ENCODE results near the gene RSKR. TPM values are rescaled to one million over a fixed set of nuclear protein-coding genes. Genes with fewer than 3 reads are reported as not detected.

The RSKR gene
- total and polyA plus RNA-seq, 2 experiments from 2014 or later = 7.5 to 38.8 TPM

DNA sequence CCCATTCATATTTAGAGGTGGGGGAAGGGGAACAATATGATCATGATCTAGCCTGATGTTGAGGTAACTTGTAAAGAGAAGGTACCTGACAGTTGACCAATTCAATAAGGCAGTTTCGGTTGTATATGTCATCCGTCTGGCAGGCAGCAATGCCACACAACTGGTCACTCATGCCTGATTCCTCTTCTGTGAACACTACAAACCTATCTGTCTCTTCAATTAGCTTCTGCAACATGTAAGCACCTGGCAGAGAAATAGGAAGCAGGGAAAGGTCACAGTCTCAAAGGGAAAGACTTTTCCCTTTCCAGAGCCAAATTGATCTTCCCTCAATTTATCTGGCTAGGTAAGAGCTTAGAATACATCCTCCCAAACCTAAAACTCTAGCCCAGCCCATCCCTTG is 10.2 kb upstream of the RSKR start (continued):
- TF ChIP-seq, protein P1, sequence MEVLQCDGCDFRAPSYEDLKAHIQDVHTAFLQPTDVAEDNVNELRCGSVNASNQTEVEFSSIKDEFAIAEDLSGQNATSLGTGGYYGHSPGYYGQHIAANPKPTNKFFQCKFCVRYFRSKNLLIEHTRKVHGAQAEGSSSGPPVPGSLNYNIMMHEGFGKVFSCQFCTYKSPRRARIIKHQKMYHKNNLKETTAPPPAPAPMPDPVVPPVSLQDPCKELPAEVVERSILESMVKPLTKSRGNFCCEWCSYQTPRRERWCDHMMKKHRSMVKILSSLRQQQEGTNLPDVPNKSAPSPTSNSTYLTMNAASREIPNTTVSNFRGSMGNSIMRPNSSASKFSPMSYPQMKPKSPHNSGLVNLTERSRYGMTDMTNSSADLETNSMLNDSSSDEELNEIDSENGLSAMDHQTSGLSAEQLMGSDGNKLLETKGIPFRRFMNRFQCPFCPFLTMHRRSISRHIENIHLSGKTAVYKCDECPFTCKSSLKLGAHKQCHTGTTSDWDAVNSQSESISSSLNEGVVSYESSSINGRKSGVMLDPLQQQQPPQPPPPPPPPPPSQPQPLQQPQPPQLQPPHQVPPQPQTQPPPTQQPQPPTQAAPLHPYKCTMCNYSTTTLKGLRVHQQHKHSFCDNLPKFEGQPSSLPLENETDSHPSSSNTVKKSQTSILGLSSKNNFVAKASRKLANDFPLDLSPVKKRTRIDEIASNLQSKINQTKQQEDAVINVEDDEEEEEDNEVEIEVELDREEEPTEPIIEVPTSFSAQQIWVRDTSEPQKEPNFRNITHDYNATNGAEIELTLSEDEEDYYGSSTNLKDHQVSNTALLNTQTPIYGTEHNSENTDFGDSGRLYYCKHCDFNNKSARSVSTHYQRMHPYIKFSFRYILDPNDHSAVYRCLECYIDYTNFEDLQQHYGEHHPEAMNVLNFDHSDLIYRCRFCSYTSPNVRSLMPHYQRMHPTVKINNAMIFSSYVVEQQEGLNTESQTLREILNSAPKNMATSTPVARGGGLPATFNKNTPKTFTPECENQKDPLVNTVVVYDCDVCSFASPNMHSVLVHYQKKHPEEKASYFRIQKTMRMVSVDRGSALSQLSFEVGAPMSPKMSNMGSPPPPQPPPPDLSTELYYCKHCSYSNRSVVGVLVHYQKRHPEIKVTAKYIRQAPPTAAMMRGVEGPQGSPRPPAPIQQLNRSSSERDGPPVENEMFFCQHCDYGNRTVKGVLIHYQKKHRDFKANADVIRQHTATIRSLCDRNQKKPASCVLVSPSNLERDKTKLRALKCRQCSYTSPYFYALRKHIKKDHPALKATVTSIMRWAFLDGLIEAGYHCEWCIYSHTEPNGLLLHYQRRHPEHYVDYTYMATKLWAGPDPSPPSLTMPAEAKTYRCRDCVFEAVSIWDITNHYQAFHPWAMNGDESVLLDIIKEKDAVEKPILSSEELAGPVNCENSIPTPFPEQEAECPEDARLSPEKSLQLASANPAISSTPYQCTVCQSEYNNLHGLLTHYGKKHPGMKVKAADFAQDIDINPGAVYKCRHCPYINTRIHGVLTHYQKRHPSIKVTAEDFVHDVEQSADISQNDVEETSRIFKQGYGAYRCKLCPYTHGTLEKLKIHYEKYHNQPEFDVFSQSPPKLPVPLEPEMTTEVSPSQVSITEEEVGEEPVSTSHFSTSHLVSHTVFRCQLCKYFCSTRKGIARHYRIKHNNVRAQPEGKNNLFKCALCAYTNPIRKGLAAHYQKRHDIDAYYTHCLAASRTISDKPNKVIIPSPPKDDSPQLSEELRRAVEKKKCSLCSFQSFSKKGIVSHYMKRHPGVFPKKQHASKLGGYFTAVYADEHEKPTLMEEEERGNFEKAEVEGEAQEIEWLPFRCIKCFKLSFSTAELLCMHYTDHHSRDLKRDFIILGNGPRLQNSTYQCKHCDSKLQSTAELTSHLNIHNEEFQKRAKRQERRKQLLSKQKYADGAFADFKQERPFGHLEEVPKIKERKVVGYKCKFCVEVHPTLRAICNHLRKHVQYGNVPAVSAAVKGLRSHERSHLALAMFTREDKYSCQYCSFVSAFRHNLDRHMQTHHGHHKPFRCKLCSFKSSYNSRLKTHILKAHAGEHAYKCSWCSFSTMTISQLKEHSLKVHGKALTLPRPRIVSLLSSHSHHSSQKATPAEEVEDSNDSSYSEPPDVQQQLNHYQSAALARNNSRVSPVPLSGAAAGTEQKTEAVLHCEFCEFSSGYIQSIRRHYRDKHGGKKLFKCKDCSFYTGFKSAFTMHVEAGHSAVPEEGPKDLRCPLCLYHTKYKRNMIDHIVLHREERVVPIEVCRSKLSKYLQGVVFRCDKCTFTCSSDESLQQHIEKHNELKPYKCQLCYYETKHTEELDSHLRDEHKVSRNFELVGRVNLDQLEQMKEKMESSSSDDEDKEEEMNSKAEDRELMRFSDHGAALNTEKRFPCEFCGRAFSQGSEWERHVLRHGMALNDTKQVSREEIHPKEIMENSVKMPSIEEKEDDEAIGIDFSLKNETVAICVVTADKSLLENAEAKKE (CRISPR knock-in tag; IDR thresholded peaks at IDR 0.05) = no peak
- TF ChIP-seq NANOG (IDR thresholded peaks at IDR 0.05; ENCODE audit: borderline replicate concordance) = no peak

DNA sequence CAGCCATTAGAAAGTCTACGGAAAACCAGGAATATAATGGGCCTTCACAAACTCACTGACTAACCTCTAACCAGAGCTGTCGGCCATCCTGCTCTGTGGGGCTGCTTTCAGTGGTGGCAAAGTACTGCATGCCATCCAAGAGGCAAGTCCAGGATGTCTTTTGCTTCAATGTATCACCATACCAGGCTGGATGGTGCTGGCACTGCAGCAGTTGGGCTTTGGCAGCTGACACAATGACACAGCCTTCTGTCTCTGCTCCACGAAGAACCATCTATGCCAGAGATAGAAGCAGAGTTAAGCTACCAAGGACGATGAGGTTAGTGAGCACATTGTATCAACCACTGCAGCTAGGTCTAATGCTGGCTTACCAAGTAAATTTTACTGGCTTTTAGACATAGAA is 9.7 kb upstream of the RSKR start:
- DNase-seq (ENCODE audit: low spot score) = no peak
- Mint-ChIP-seq H3K27ac (no peak overlapping the region), H3K9me3 (no peaks in the 10 kb centered on the region), H3K36me3 (ENCODE audit: low read depth) (peaks cover 88% of the 10 kb centered on the region), H3K27me3 (ENCODE audit: insufficient read depth, low read depth, poor library complexity) (peaks cover 2% of the 10 kb centered on the region), H3K4me1 (no peaks in the 10 kb centered on the region), H3K4me3 (no peak overlapping the region)
- Histone ChIP-seq H4K20me1 (replicated peaks; ENCODE audit: insufficient read depth) (peaks cover 30% of the 10 kb centered on the region), H3K79me2 (replicated peaks; ENCODE audit: insufficient read depth) (no peaks in the 10 kb centered on the region), H3K36me3 (ENCODE audit: insufficient read depth) (peaks cover 79% of the 10 kb centered on the region), H3K4me3 (no peak overlapping the region), H3K4me1 (ENCODE audit: insufficient read depth) (no peaks in the 10 kb centered on the region), H3K27me3 (ENCODE audit: insufficient read depth) (no peaks in the 10 kb centered on the region), H3K4me2 (no peak overlapping the region), H3K9me2 (ENCODE audit: insufficient read depth) (no peaks in the 10 kb centered on the region), H2AFZ (no peak overlapping the region), H3F3A (replicated peaks; ENCODE audit: low read depth) (no peaks in the 10 kb centered on the region; the same call in 1 of the 2 replicates), H3K27ac (ENCODE audit: low read depth) (no peak overlapping the region)
- ATAC-seq = no peak
- TF ChIP-seq, protein P1 (CRISPR knock-in tag; IDR thresholded peaks at IDR 0.05) = no peak
- TF ChIP-seq, protein P2, sequence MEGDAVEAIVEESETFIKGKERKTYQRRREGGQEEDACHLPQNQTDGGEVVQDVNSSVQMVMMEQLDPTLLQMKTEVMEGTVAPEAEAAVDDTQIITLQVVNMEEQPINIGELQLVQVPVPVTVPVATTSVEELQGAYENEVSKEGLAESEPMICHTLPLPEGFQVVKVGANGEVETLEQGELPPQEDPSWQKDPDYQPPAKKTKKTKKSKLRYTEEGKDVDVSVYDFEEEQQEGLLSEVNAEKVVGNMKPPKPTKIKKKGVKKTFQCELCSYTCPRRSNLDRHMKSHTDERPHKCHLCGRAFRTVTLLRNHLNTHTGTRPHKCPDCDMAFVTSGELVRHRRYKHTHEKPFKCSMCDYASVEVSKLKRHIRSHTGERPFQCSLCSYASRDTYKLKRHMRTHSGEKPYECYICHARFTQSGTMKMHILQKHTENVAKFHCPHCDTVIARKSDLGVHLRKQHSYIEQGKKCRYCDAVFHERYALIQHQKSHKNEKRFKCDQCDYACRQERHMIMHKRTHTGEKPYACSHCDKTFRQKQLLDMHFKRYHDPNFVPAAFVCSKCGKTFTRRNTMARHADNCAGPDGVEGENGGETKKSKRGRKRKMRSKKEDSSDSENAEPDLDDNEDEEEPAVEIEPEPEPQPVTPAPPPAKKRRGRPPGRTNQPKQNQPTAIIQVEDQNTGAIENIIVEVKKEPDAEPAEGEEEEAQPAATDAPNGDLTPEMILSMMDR (conservative IDR thresholded peaks at IDR 0.05; ENCODE audit: low read depth in 2 of 2) = no peak
- no peak for TF ChIP-seq ZNF331 (CRISPR knock-in tag; IDR thresholded peaks at IDR 0.05; ENCODE audit: low read depth)
